HEK293 (cell line): Measurements from ENCODE around the gene XK.

ENCODE experiments used
- CTCF ChIA-PET: fragments of 350-600 bp; formaldehyde crosslinking; extraction: SDS; loops from one replicate; lab custom pipeline; 2021; ENCODE audit warnings: antibody characterized with exemption; lab: Yijun Ruan, JAX
- POLR2A ChIA-PET: fragments of 300-600 bp; formaldehyde crosslinking; extraction: SDS; loops from one replicate; lab custom pipeline; 2020; ENCODE audit warnings: antibody characterized with exemption, inconsistent platforms; lab: Yijun Ruan, JAX
- H3K27ac ChIP-seq: fragments of 200-500 bp; sonication (Bioruptor generic); 2 replicates; pipeline ENCODE4 v1.5.1; 2014; ENCODE audit warnings: low read depth, low read length, control low read depth, inconsistent platforms; ENCODE audit errors: extremely low read depth
- H3K36me3 ChIP-seq, 2 experiments: fragments of 200-500 bp in 1 of 2; sonication (Bioruptor generic) in 1 of 2; 1 replicate in 1 of 2; 2 replicates in 1 of 2; pipeline ENCODE4 v1.5.1; 2014 to 2017; ENCODE audit warnings: inconsistent platforms in 2 of 2, low read length in 2 of 2; ENCODE audit not compliant: control insufficient read depth in 2 of 2, insufficient read depth in 1 of 2
- H3K4me1 ChIP-seq: fragments of 200-500 bp; sonication (Bioruptor generic); 2 replicates; pipeline ENCODE4 v1.5.1; 2014; ENCODE audit warnings: mild to moderate bottlenecking, low read length, inconsistent platforms; ENCODE audit not compliant: control insufficient read depth, insufficient read depth
- H3K4me3 ChIP-seq: 2 replicates; pipeline ENCODE4 v1.5.1; 2011; ENCODE audit warnings: low read depth, mild to moderate bottlenecking, control low read depth, low read length, moderate library complexity
- H3K9me3 ChIP-seq: fragments of 200-500 bp; sonication (Bioruptor generic); 2 replicates; pipeline ENCODE4 v1.5.1; 2014; ENCODE audit warnings: low read depth, low read length, inconsistent platforms; ENCODE audit not compliant: control insufficient read depth, insufficient read depth
- ELK4 ChIP-seq: IDR thresholded peaks from 2 replicates; pipeline ENCODE4 v1.6.1; 2011; ENCODE audit warnings: mild to moderate bottlenecking, low read depth, low read length, borderline replicate concordance
- GLIS1 ChIP-seq: fragments of 450-650 bp; formaldehyde crosslinking; IDR thresholded peaks from 2 replicates; pipeline ENCODE4 v1.5.1; 2016; ENCODE audit warnings: missing biosample characterization, missing genetic modification characterization
- GLIS2 ChIP-seq: fragments of 450-650 bp; formaldehyde crosslinking; IDR thresholded peaks from 2 replicates; pipeline ENCODE4 v1.5.1; 2016; ENCODE audit warnings: missing biosample characterization, missing genetic modification characterization
- KLF16 ChIP-seq: fragments of 450-650 bp; formaldehyde crosslinking; IDR thresholded peaks from 2 replicates; pipeline ENCODE4 v1.5.1; 2017; ENCODE audit warnings: missing biosample characterization, missing genetic modification characterization
- MYNN ChIP-seq: fragments of 450-650 bp; formaldehyde crosslinking; IDR thresholded peaks from 2 replicates; pipeline ENCODE4 v1.5.1; 2016; ENCODE audit warnings: missing biosample characterization, missing genetic modification characterization, borderline replicate concordance
- PRDM10 ChIP-seq: fragments of 450-650 bp; formaldehyde crosslinking; IDR thresholded peaks from 2 replicates; pipeline ENCODE4 v1.5.1; 2016; ENCODE audit warnings: missing biosample characterization, missing genetic modification characterization
- REPIN1 ChIP-seq: fragments of 450-650 bp; formaldehyde crosslinking; IDR thresholded peaks from 2 replicates; pipeline ENCODE4 v1.5.1; 2017; ENCODE audit warnings: missing biosample characterization, missing genetic modification characterization, low read depth
- TRIM28 ChIP-seq: IDR thresholded peaks from 2 replicates; pipeline ENCODE4 v1.6.1; 2011; ENCODE audit warnings: low read length, control low read depth, borderline replicate concordance
- ZBTB1 ChIP-seq: fragments of 450-650 bp; formaldehyde crosslinking; IDR thresholded peaks from 2 replicates; pipeline ENCODE4 v1.5.1; 2016; ENCODE audit warnings: missing biosample characterization, missing genetic modification characterization
- ZEB2 ChIP-seq: fragments of 450-650 bp; formaldehyde crosslinking; IDR thresholded peaks from 2 replicates; pipeline ENCODE4 v1.5.1; 2016; ENCODE audit warnings: missing biosample characterization, missing genetic modification characterization
- ZNF112 ChIP-seq: fragments of 450-650 bp; formaldehyde crosslinking; IDR thresholded peaks from 2 replicates; pipeline ENCODE4 v1.5.0; 2017; ENCODE audit warnings: missing biosample characterization, missing genetic modification characterization
- ZNF148 ChIP-seq: fragments of 450-650 bp; formaldehyde crosslinking; IDR thresholded peaks from 2 replicates; pipeline ENCODE4 v1.5.0; 2017; ENCODE audit warnings: missing biosample characterization, missing genetic modification characterization, borderline replicate concordance
- ZNF155 ChIP-seq: fragments of 450-650 bp; formaldehyde crosslinking; IDR thresholded peaks from 2 replicates; pipeline ENCODE4 v1.5.1; 2016; ENCODE audit warnings: missing biosample characterization, missing genetic modification characterization
- ZNF175 ChIP-seq: fragments of 450-650 bp; formaldehyde crosslinking; IDR thresholded peaks from 2 replicates; pipeline ENCODE4 v1.5.1; 2016; ENCODE audit warnings: missing biosample characterization, missing genetic modification characterization
- ZNF2 ChIP-seq: fragments of 450-650 bp; formaldehyde crosslinking; IDR thresholded peaks from 2 replicates; pipeline ENCODE4 v1.5.1; 2016; ENCODE audit warnings: missing biosample characterization, missing genetic modification characterization
- ZNF202 ChIP-seq: fragments of 450-650 bp; formaldehyde crosslinking; IDR thresholded peaks from 2 replicates; pipeline ENCODE4 v1.5.1; 2016; ENCODE audit warnings: missing biosample characterization, missing genetic modification characterization, borderline replicate concordance
- ZNF398 ChIP-seq: fragments of 450-650 bp; formaldehyde crosslinking; IDR thresholded peaks from 2 replicates; pipeline ENCODE4 v1.5.1; 2017; ENCODE audit warnings: missing biosample characterization, missing genetic modification characterization
- ZNF404 ChIP-seq: fragments of 450-650 bp; formaldehyde crosslinking; IDR thresholded peaks from 2 replicates; pipeline ENCODE4 v1.5.1; 2017; ENCODE audit warnings: missing biosample characterization, missing genetic modification characterization
- ZNF423 ChIP-seq: fragments of 450-650 bp; formaldehyde crosslinking; IDR thresholded peaks from 2 replicates; pipeline ENCODE4 v1.5.1; 2016; ENCODE audit warnings: missing biosample characterization, missing genetic modification characterization
- ZNF549 ChIP-seq: fragments of 450-650 bp; IDR thresholded peaks from 2 replicates; pipeline ENCODE4 v1.5.1; 2018; ENCODE audit warnings: missing biosample characterization, missing genetic modification characterization, mild to moderate bottlenecking, inconsistent platforms, moderate library complexity
- ZNF580 ChIP-seq: fragments of 450-650 bp; formaldehyde crosslinking; IDR thresholded peaks from 2 replicates; pipeline ENCODE4 v1.5.1; 2016; ENCODE audit warnings: missing biosample characterization, missing genetic modification characterization
- ZNF623 ChIP-seq: fragments of 450-650 bp; formaldehyde crosslinking; IDR thresholded peaks from 2 replicates; pipeline ENCODE4 v1.5.1; 2016; ENCODE audit warnings: missing biosample characterization, missing genetic modification characterization

The XK gene

GRCh38 chrX:37752281-37752680 is 66.7 kb downstream of the XK start:
- Histone ChIP-seq H3K4me1 (no peaks in the 10 kb centered on the region), H3K36me3 (no peaks in the 10 kb centered on the region), H3K9me3 (no peaks in the 10 kb centered on the region), H3K4me3 (no peak overlapping the region), H3K27ac (no peak overlapping the region)
- TF ChIP-seq ZNF2 (tag by site-specific recombination) (no peak), ZBTB1 (tag by site-specific recombination) (no peak), ZEB2 (no peak), GLIS2 (tag by site-specific recombination) (no peak), TRIM28 (no peak), ZNF423 (tag by site-specific recombination) (no peak), KLF16 (no peak), ZNF155 (tag by site-specific recombination) (no peak), ZNF112 (no peak)
- ChIA-PET POLR2A (no interaction called here), CTCF (interaction anchor here (1.7 kb wide), 1 partner anchor 11 kb away, joined by 6 read pairs; no protein-coding TSS in a partner anchor)

GRCh38 chrX:37752936-37753335 is 67.3 kb downstream of the XK start:
- no peak for TF ChIP-seq ZNF175 (tag by site-specific recombination)
- no peak for TF ChIP-seq ZNF623 (tag by site-specific recombination)
- no peak for TF ChIP-seq PRDM10 (tag by site-specific recombination)
- no peak for TF ChIP-seq ELK4
- no peak for TF ChIP-seq ZNF398 (tag by site-specific recombination)
- TF ChIP-seq GLIS1 (tag by site-specific recombination): no peak
- TF ChIP-seq ZNF580 (tag by site-specific recombination): no peak
- no peak for TF ChIP-seq REPIN1 (tag by site-specific recombination)
- TF ChIP-seq ZNF549: no peak
- TF ChIP-seq ZNF202 (tag by site-specific recombination): no peak
- TF ChIP-seq ZNF404 (tag by site-specific recombination): no peak
- TF ChIP-seq KLF16: no peak
- TF ChIP-seq MYNN (tag by site-specific recombination): no peak
- no peak for TF ChIP-seq ZNF148
- Histone ChIP-seq H3K9me3 (no peaks in the 10 kb centered on the region), H3K4me3 (no peak overlapping the region), H3K4me1 (no peaks in the 10 kb centered on the region), H3K27ac (no peak overlapping the region), H3K36me3 (no peaks in the 10 kb centered on the region)
- ChIA-PET POLR2A (no interaction called here), CTCF (interaction anchor here (1.7 kb wide), 1 partner anchor 10 kb away, joined by 6 read pairs; no protein-coding TSS in a partner anchor)
